MM.1S (cell line): Measurements from ENCODE around the gene NRXN3.

Source experiments
- CTCF ChIP-seq: fragments of 300-600 bp; sonication (generic); IDR thresholded peaks from 2 replicates; pipeline ENCODE4 v1.5.1; 2016; ENCODE audit warnings: antibody characterized with exemption, low read length, mixed read lengths
- EZH2 ChIP-seq: fragments of 300-600 bp; sonication (generic); optimal IDR thresholded peaks from 2 replicates; pipeline ENCODE3; 2017; ENCODE audit warnings: low read depth, mild to moderate bottlenecking, antibody characterized with exemption, low read length, mixed read lengths
- EZH2phosphoT487 ChIP-seq: fragments of 300-600 bp; sonication (generic); IDR thresholded peaks from 2 replicates; pipeline ENCODE4 v1.6.1; 2018; ENCODE audit warnings: antibody characterized with exemption, low read length

GRCh38 chr14:78637908-78638475 is 467.8 kb downstream of the NRXN3 start:
- TF ChIP-seq CTCF (no peak), EZH2 (no peak), EZH2phosphoT487 (no peak)
